Measurements from ENCODE around the gene BRCA2. TPM values are rescaled to one million over a fixed set of nuclear protein-coding genes. Genes with fewer than 3 reads are reported as not detected.

The BRCA2 gene
- total and polyA plus RNA-seq, 9 of the 15 experiments (the other 6 are each of a cell fraction or from before 2014, with no cell fraction given): 4.1 to 17.3 (median 5.8) TPM

- WGBS (ENCODE audit: insufficient coverage, low coverage, missing lambda C conversion rate): 95% methylated on average over 2 of the region's 2 CpGs
- TF ChIP-seq RCOR1 (IDR thresholded peaks at IDR 0.05; ENCODE audit: borderline replicate concordance in 1 of 2, low read depth in 2 of 2, low read length in 2 of 2) (no peak), TFAM (CRISPR knock-in tag; conservative IDR thresholded peaks at IDR 0.05) (no peak), CEBPB (tag; IDR thresholded peaks at IDR 0.05) (peak; percentile 62), POU5F1 (IDR thresholded peaks at IDR 0.05; ENCODE audit: borderline replicate concordance, low read depth, low read length, partially characterized antibody) (no peak), SMAD4 (CRISPR knock-in tag; conservative IDR thresholded peaks at IDR 0.05) (no peak), THRB (CRISPR knock-in tag; conservative IDR thresholded peaks at IDR 0.05) (no peak), CBFA2T3 (IDR thresholded peaks at IDR 0.05) (no peak)
- Histone ChIP-seq H2AFZ (ENCODE audit: low read depth, low read length) (no peak overlapping the region), H3K9ac (ENCODE audit: insufficient read depth in 1 of 2, low read depth in 2 of 2, low read length in 2 of 2) (no peak overlapping the region), H3K9me1 (ENCODE audit: control insufficient read depth, insufficient read depth, low read length) (no peaks in the 10 kb centered on the region), H3K36me3 (ENCODE audit: control insufficient read depth, insufficient read depth, low read length) (peaks cover 15% of the 10 kb centered on the region; the same call in 2 of the 3 replicates), H3K4me2 (ENCODE audit: insufficient read depth, low read length) (no peak overlapping the region), H3K27me3 (ENCODE audit: control insufficient read depth in 2 of 2, insufficient read depth in 2 of 2, low read length in 2 of 2) (no peaks in the 10 kb centered on the region), H3K27ac (ENCODE audit: extremely low read depth, low read depth, low read length) (no peak overlapping the region), H3K79me2 (ENCODE audit: control insufficient read depth, insufficient read depth, low read length) (no peaks in the 10 kb centered on the region), H4K20me1 (replicated peaks; ENCODE audit: control insufficient read depth, insufficient read depth, low read length) (no peaks in the 10 kb centered on the region), H3K9me3 (replicated peaks; ENCODE audit: control insufficient read depth, insufficient read depth, low read depth, low read length) (no peaks in the 10 kb centered on the region), H3K4me3 (no peak overlapping the region), H3K4me1 (replicated peaks in 1 of 2; ENCODE audit: control insufficient read depth in 2 of 2, insufficient read depth in 2 of 2, low read length in 2 of 2) (no peaks in the 10 kb centered on the region)
- CTCF ChIA-PET (ENCODE audit: low intra/inter-chr PET ratio): no interaction called here
- no peak for DNase-seq (ENCODE audit: extremely low read depth in 1 of 4, low spot score in 3 of 4)
- FAIRE-seq: no peak
- intact Hi-C loops (cut with micrococcal nuclease): no loop called here
- no peak for ATAC-seq
- BruUV-seq (replicated peaks): no TSS peak
- POLR2A ChIA-PET: no interaction called here
- in situ Hi-C loops (cut with MboI): no loop called here
Measured at GRCh38 chr13:32370805-32371204, 55.5 kb downstream of the BRCA2 start.
